ENCODE results near the gene MAU2.

MAU2 gene

GRCh38 chr19:19306191-19306590, 14.4 kb upstream of the MAU2 start:
- DNase-seq: no peak

DNA sequence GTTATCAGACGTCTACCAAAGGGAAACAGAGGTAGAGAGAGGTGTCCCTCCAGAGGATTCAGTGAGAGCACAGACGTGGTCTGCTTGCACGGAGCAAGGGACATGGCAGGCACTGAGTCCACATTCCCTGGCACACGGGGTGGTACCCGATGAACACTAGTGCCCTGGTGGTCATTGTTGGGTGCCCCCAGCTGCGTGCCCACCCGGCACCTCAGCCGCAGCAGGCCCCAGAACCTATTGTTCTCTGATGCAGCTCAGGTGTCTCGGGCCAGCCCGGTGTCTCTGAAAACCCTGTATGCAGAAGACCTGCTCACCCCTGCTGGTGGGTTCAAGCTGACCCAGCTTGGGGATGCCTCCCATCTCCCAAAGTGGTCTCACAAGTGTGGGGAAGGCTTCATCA, 12.3 kb upstream of the MAU2 start:
- no peak for DNase-seq

DNA sequence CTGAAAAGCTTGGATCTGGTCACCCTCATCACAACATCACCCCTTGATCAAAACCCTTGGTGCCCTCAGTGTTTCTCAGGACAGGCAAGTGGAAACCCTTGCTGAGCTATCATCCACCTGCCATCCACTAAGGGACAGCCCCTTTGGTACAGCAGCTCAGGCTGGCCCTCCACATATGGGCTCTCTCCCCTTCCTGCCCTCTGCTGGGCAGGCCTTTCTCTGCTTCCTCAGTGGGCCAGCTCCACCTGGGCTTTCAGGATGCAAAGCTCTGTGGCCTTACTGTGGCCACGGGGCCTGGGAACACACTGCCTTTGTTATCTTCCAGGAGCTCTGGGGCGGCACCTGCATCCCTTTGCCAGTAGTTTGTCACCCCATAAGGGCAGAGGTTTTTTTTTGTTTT, 5.2 kb upstream of the MAU2 start:
- no peak for DNase-seq

DNA sequence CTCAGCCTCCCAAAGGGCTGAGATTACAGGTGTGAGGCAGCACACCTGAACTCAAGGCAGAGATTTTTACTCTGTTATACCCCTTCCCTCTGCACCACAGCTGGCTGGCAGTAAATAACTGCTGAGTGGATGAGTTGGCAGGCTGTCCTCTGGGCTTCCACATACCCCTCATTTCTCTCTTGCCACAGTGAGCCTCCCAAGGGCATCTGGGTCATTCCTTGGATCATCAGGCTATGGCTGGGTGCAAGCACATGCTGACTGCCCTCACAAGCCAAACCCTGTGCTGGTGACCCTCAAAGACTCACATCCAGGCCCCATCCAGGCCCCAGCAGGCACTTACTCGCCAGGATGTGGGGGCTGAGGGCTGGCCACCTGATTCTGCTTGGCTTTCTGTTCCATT, 4.5 kb upstream of the MAU2 start:
- no peak for DNase-seq

DNA sequence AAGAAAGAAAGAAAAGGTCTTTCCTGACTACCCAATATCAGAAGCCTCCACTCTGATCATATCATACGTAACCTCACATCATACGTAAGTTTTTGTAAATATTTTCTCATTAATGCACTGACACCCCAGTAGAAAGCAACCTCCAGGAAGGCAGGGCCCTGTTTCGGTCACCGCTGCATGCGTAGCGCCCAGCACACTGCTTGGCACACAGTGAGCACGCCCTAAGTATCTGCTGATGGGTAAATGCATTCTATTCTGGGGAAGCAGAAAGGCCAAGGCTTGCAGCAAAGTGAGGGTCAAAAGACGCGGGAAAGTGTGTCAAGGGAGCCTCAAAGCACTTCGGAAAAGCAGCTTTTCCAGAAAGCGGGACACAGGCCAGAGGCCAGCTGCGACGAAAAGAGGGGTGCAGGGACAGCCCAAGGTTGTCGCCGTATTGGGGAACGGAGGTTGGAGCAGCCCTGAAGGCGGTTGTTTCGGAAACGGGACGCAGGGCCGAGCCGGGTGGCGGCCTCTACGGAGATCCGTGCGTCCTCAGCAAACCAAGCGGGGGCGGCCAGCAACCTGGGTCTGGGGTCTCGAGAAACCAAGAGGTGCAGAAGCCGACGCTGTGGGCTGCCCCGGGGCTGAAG, 783 bp upstream of the MAU2 start:
- no peak for DNase-seq

GRCh38 chr19:19321141-19321577, 530 bp downstream of the MAU2 start:
- peak; percentile 13 for DNase-seq

GRCh38 chr19:19324059-19324770, 3.6 kb downstream of the MAU2 start:
- DNase-seq: no peak

GRCh38 chr19:19327672-19328071, 7.0 kb downstream of the MAU2 start:
- DNase-seq: no peak

DNA sequence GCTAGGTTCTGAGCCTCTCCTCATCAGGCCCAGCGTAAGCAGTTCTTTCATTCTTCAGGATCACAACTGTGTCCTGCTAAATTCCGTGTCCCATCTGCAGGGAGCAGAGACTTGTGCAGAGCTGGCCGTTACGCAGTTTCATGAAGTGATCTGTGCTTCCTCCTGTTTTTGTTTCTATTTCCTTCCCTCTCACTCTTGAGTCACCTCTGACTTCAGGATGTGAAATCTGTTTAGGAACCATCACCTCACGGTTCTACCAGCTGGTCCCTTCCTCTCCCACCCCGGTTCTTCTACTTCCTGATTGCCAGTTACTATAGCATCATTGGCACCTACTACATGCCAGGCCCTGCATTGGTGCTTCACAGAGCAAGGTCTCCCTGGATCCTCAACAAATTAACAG, 8.5 kb downstream of the MAU2 start:
- DNase-seq: no peak

DNA sequence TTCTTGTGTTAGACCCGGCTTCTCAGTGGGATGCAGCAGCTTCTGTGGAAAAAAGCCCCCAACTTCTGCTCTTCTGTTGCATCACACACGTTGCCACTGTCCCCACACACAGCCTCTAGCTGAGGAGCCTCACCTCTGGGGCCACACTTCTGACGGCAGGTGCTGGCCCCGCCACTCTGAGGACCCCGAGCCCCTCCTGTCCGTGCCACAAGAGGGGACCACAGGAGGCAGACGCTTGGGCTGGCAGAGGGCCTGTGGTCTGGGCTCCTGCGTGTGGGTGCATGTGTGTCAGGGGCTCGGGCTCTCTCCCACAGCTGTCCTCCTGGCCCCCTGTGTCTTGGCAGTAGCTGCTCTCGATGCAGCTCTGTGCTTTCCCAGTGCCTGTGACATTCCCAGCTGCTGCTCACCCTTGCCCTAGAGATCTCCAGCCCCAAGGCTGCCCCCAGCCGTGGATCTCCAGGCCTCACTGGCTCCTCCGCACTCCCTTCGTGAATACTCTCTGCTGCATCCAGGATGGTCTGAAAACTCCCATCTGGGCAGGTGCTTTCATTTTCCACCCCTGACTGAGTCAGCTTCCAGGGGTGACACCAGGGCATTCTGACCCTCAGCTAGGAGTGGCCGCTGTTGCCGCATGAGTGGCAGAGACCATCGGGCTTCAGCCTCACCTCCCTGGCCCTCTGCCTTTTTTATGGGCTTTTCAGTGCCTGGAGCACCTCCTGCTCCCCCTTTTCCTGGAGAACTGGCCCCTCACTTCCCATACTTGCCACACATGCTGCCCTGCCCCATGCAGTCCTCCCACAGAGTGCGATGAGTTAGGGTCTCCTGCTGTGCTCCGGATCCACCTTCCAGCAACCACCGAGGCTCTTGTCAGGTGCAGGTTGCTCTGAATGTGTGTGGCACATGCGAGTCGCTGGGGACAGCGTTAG, 13.7 kb downstream of the MAU2 start:
- no peak for DNase-seq

DNA sequence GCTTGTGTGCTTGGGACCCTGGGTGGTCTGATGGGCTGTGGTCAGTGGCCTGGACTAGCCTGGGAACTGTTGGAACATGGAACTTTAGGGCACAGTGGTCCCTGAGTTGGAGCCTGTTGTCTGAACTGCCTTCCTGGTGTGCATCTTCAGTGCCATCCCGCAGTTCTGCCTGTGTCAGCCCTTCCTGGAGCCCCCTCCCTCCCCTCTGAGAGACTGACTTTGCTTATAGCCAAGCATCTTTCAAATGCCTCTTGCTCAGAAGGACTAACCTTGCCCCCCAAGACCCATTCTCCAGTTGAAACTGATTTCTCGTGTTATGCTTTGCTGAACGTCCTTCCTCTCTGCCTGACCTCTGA, 14.3 kb downstream of the MAU2 start:
- no peak for DNase-seq

GRCh38 chr19:19335408-19336158, 15.0 kb downstream of the MAU2 start:
- no peak for DNase-seq

DNA sequence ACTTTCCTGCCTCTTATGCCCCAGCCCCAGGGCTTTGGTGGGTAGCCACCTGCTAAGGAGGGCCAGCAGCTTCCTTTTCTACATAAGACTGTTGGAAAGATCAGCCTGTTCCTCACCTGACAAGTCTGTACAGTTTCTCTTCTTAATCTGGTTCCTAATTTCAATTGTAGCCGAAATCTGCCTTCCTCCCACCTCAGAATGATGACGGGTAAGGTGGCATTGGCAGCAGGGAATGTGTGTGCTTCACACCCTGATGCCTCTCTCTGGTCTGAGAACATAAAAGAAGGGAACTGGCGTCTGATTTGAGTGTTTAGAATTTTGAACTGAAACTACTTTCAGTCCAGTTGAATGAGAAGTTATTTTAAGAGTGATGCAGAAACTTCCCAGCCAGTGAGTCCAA, 16.0 kb downstream of the MAU2 start:
- no peak for DNase-seq

- DNase-seq: no peak
Measured at GRCh38 chr19:19337120-19337519, 16.5 kb downstream of the MAU2 start.

- DNase-seq: no peak
Measured at GRCh38 chr19:19338082-19338481, 17.5 kb downstream of the MAU2 start.

DNA sequence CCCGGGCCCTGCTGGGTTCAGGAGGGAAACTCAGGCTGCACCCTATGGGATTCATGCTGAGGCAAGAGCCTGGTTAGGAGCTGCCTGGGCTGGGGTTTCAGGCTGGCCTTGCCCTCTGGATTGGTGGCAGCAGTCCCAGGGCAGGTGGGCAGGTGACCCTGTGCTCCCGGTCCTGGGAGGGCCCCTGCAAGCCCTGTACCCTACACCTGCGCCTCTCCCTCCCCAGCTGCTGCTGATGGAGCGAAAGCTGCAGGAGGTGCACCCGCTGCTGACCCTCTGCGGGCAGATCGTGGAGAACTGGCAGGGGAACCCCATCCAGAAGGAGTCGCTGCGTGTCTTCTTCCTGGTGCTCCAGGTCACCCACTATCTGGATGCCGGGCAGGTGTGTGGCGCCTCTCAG, 20.4 kb downstream of the MAU2 start:
- DNase-seq: no peak

DNA sequence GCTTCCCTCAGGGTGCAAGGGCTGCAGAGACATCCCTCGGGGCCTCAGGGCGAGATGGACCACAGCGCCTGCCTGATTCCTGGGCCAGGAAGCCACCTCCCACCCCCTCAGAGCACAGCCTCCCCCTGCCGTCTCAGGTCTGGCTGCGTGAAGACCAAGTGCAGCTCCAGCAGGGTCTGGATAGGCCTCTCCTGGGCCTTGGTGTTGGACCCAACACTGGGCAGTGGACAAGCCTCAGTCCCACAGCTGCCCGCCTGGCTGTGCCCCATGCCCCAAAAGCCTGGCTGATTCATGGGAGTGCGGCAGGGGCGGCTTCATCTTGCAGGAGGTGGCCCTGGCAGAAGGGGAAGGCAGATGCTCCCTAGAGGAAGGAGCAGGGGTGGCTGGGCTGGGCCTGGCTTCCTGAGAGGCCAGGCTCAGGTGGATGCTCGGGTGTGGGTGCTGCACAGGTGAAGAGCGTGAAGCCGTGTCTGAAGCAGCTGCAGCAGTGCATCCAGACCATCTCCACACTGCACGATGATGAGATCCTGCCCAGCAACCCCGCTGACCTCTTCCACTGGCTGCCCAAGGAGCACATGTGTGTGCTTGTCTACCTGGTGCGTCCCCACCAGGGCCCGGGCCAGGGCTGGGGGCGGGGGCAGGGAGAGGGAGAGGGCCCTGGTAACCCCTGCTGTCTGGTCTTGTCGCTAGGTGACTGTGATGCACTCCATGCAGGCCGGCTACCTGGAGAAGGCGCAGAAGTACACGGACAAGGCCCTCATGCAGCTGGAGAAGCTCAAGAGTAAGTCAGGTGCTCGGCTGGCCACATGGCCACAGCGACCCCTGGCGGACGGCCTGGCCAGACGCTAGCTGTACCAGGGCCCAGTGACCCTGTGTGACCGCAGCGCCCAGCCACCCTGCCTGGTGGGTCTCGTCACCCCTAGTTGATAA, 21.7 kb downstream of the MAU2 start:
- no peak for DNase-seq

GRCh38 chr19:19343016-19343362, 22.4 kb downstream of the MAU2 start:
- DNase-seq: no peak

- no peak for DNase-seq
Measured at GRCh38 chr19:19343762-19344161, 23.1 kb downstream of the MAU2 start.

- DNase-seq: no peak
Measured at GRCh38 chr19:19345232-19345631, 24.6 kb downstream of the MAU2 start.

GRCh38 chr19:19345970-19346369, 25.3 kb downstream of the MAU2 start:
- no peak for DNase-seq
